OCI-M2 (cell line): ENCODE results near the gene DLG2.

Experiments
- DNase-seq: peaks from one replicate; lab custom pipeline; 2025; ENCODE audit not compliant: unreplicated experiment; lab: John Stamatoyannopoulos, UW

DLG2 gene

GRCh38 chr11:84145616-84146185 is 1481.4 kb downstream of the DLG2 start:
- no peak for DNase-seq

GRCh38 chr11:84144531-84144930 is 1482.6 kb downstream of the DLG2 start:
- DNase-seq: no peak

GRCh38 chr11:84142411-84142810 is 1484.7 kb downstream of the DLG2 start:
- DNase-seq: no peak

GRCh38 chr11:84140386-84141169 is 1486.6 kb downstream of the DLG2 start:
- no peak for DNase-seq

- DNase-seq: no peak
These were observed 1489.2 kb downstream of the DLG2 start for GRCh38 chr11:84137960-84138359.

- no peak for DNase-seq
These were observed 1489.6 kb downstream of the DLG2 start for GRCh38 chr11:84137505-84137904.

GRCh38 chr11:84136926-84137325 is 1490.2 kb downstream of the DLG2 start:
- no peak for DNase-seq

- no peak for DNase-seq
These were observed 1496.3 kb downstream of the DLG2 start for GRCh38 chr11:84130646-84131427.

- no peak for DNase-seq
These were observed 1497.1 kb downstream of the DLG2 start for GRCh38 chr11:84129961-84130576.

- DNase-seq: no peak
These were observed 1498.3 kb downstream of the DLG2 start for GRCh38 chr11:84128840-84129239.

- no peak for DNase-seq
These were observed 1509.8 kb downstream of the DLG2 start for GRCh38 chr11:84117394-84117793.

GRCh38 chr11:84106541-84106940 is 1520.6 kb downstream of the DLG2 start:
- no peak for DNase-seq

GRCh38 chr11:84105148-84105547 is 1522.0 kb downstream of the DLG2 start:
- DNase-seq: no peak

GRCh38 chr11:84103096-84103495 is 1524.0 kb downstream of the DLG2 start:
- no peak for DNase-seq

- no peak for DNase-seq
These were observed 1530.0 kb downstream of the DLG2 start for GRCh38 chr11:84097186-84097585.

GRCh38 chr11:84091212-84091986 is 1535.7 kb downstream of the DLG2 start:
- DNase-seq: no peak

GRCh38 chr11:84089072-84090057 is 1537.8 kb downstream of the DLG2 start:
- DNase-seq: no peak

GRCh38 chr11:84071851-84072250 is 1555.3 kb downstream of the DLG2 start:
- no peak for DNase-seq

GRCh38 chr11:84069048-84069447 is 1558.1 kb downstream of the DLG2 start:
- no peak for DNase-seq

- no peak for DNase-seq
These were observed 1565.4 kb downstream of the DLG2 start for GRCh38 chr11:84061726-84062125.
